HG03575 (cell line): Measurements from ENCODE around the gene ASB9.

ENCODE experiments used
- ATAC-seq: cut with Tn5 transposase; IDR thresholded peaks from one replicate; pipeline ENCODE4 v1.9.1; 2021; ENCODE audit not compliant: unreplicated experiment, insufficient number of reproducible peaks, low FRiP score; ENCODE audit errors: extremely low read depth

The ASB9 gene

DNA sequence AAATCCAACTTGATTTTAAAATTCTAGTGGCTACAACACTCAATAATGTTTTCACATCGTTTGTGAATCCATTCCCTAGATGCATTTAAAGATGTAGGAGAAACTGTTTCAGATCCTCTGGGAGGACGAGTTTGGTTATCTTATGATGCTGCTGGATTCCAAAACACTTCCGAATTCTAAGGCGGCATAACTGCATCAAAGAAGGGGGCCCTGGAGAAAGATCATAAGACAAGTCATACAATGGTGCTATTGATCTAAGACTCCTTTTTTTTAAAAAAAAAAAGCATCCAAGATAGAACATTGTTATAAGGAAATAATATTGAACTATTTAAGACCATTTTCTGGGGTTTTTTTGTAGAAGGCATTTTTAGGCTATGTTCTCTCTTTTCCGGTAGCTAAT, 25.5 kb downstream of the ASB9 start:
- ATAC-seq: no peak

- ATAC-seq: no peak
Measured at GRCh38 chrX:15242899-15243555, 26.9 kb downstream of the ASB9 start.

GRCh38 chrX:15241301-15241700, 28.6 kb downstream of the ASB9 start:
- no peak for ATAC-seq

DNA sequence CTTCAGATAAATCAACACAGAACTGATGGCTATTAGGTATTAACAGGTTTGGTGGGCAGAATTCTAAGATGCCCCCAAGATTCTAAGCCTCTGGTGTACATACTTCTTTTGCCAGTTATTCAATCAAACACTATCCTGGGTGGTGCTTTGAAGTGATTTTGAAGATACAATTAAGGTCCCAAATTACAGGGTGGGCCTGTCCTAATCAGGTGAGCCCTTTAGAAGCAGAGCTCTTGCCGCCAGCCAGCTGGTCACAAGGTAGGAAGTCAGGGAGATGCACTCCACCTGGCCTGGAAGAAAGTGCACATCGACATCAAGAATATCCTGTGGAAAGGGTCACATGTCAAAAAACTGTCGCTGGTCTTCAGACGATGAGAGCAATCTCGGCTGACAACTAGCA, 29.5 kb downstream of the ASB9 start:
- ATAC-seq: no peak

GRCh38 chrX:15236146-15236545, 33.7 kb downstream of the ASB9 start:
- no peak for ATAC-seq

DNA sequence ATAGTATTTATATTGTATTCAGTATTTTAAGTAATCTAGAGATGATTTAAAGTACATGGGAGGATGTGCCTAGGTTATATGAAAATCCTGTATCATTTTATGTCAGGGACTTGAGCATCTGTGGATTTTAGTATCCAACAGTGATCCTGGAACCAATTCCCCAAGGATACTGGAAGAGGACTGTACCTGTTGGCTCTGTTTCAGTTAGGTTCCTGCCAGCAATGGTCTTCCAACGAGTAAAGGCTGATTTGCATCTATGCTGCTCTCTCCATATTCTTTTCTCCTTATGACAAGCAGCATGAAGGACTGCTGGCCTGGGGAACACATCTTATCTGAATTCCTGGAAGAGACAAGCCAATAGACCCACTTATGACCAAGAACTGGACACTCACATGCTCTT, 34.9 kb downstream of the ASB9 start:
- no peak for ATAC-seq

GRCh38 chrX:15233416-15234015, 36.4 kb downstream of the ASB9 start:
- ATAC-seq: no peak

GRCh38 chrX:15224747-15225146, 45.1 kb downstream of the ASB9 start:
- ATAC-seq: no peak

DNA sequence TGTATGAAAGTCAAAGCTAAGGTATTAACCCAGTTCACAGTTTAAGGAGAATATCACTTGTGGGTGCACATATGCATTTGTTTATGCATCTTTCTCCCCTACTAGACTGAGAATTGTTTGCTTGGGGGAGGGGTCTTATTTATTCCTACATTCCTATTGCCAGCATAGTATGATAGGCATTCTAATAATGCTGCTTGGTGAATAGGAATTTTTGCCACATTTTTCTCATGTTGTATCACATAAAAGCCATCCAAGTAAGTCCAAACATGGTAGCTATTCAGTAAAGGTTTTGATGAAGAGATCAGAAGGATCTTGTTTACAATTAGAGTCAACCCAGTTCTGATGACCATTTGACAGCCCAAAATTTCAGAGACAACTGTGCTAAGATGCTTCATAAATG, 48.6 kb downstream of the ASB9 start:
- no peak for ATAC-seq

DNA sequence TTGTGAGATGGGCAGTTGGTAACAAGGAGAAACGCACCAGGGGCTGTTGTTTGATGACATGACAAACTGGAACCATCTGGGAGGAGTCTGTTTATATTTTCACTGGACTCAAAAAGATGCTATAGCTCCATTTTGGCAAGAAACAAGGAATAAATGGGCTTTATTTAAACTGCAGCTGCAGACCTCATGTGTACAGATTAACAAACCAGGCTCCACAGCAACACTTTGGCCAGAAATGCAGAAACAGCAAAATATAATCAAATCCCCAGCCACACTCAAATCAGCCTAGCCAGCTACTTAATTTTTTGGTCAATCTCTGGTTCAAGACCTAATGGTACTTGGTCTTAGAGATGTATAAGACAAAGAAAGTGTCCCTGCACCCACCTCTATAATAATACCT, 52.7 kb downstream of the ASB9 start:
- ATAC-seq: no peak

GRCh38 chrX:15216280-15216679, 53.6 kb downstream of the ASB9 start:
- no peak for ATAC-seq

GRCh38 chrX:15215366-15215765, 54.5 kb downstream of the ASB9 start:
- ATAC-seq: no peak

GRCh38 chrX:15214588-15214987, 55.3 kb downstream of the ASB9 start:
- ATAC-seq: no peak

- ATAC-seq: no peak
Measured at GRCh38 chrX:15209096-15209495, 60.8 kb downstream of the ASB9 start.

GRCh38 chrX:15207994-15208393, 61.9 kb downstream of the ASB9 start:
- ATAC-seq: no peak

DNA sequence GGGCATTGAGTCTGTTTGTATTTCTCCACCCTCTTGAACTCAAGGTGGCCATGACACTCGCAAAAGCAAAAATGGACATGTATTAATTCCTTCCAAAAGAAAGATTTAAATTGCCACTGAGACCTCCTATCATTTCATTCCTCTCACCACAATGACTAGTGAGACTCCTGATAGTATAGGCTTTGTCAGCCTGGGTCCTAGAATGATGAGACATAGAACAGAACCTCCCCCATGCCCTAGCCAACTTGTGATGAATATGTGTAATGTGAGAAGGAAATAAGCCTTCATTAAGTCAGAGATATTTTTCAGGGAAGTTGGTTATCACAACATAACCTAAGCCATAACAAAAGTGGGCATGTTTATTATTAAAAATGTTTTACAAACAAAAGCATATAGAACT, 62.5 kb downstream of the ASB9 start:
- no peak for ATAC-seq

DNA sequence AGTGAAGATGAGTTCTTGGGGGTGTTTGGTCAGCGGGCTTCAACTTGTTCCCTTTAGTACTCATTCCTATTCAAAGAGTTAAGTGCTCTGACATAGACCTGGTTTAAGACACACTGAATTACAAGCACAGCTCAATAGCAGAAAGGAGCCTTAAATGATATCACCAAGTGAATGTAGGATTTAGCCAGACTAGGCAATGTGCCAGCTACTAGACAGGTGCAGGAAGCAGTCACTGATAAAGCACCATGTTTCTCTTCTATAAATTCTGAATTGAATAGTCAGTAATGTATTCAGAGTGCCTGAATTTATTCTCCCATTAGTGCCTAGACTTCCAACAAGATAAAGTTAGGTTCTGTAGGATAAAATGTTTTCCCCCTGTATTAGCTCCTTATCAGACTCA, 63.6 kb downstream of the ASB9 start:
- no peak for ATAC-seq

- ATAC-seq: peak; percentile 81
Measured at GRCh38 chrX:15204130-15204751, 65.6 kb downstream of the ASB9 start.

GRCh38 chrX:15203694-15204093, 66.2 kb downstream of the ASB9 start:
- no peak for ATAC-seq

- no peak for ATAC-seq
Measured at GRCh38 chrX:15202454-15203177, 67.3 kb downstream of the ASB9 start.
